Smooth muscle cell (in vitro differentiated cells): ENCODE measurements around the gene RXRA. TPM values are rescaled to one million over a fixed set of nuclear protein-coding genes. Genes with fewer than 3 reads are reported as not detected.

Experiments
- DNase-seq: peaks from one replicate; lab custom pipeline; 2025; ENCODE audit not compliant: unreplicated experiment; lab: John Stamatoyannopoulos, UW
- H2AFZ ChIP-seq: fragments of 200-600 bp; sonication (generic); 2 replicates; pipeline ENCODE4 v1.6.0; 2016; ENCODE audit warnings: antibody characterized with exemption, low read depth, mild to moderate bottlenecking
- H3F3A ChIP-seq: fragments of 200-600 bp; sonication (generic); 2 replicates; pipeline ENCODE4 v1.6.0; 2017; ENCODE audit warnings: antibody characterized with exemption, low read depth
- H3K27ac ChIP-seq: fragments of 200-600 bp; sonication (generic); 2 replicates; pipeline ENCODE4 v1.5.1; 2016; ENCODE audit warnings: low read depth, mild to moderate bottlenecking
- H3K27me3 ChIP-seq: fragments of 200-600 bp; sonication (generic); 2 replicates; pipeline ENCODE4 v1.6.1; 2016; ENCODE audit warnings: low read depth, mild to moderate bottlenecking
- H3K36me3 ChIP-seq: fragments of 200-600 bp; sonication (generic); 2 replicates; pipeline ENCODE4 v1.5.1; 2016; ENCODE audit warnings: low read depth
- H3K4me1 ChIP-seq: fragments of 200-600 bp; sonication (generic); 2 replicates; pipeline ENCODE4 v1.5.1; 2016; ENCODE audit warnings: low read depth
- H3K4me2 ChIP-seq: fragments of 200-600 bp; sonication (generic); 2 replicates; pipeline ENCODE4 v1.6.0; 2016; ENCODE audit warnings: mild to moderate bottlenecking
- H3K4me3 ChIP-seq: fragments of 200-600 bp; sonication (generic); 2 replicates; pipeline ENCODE4 v1.5.1; 2016; ENCODE audit warnings: mild to moderate bottlenecking
- H3K79me2 ChIP-seq: fragments of 200-600 bp; sonication (generic); 2 replicates; pipeline ENCODE4 v1.6.0; 2016; ENCODE audit warnings: low read depth, mild to moderate bottlenecking
- H3K9ac ChIP-seq: fragments of 200-600 bp; sonication (generic); 2 replicates; pipeline ENCODE4 v1.6.0; 2016; ENCODE audit warnings: low read depth
- H3K9me3 ChIP-seq: fragments of 200-600 bp; sonication (generic); replicated peaks from 2 replicates; pipeline ENCODE4 v1.5.1; 2016; ENCODE audit warnings: low read depth
- H4K20me1 ChIP-seq: fragments of 200-600 bp; sonication (generic); 2 replicates; pipeline ENCODE4 v1.6.0; 2016; ENCODE audit warnings: low read depth
- CTCF ChIP-seq: fragments of 200-600 bp; sonication (generic); IDR thresholded peaks from 2 replicates; pipeline ENCODE4 v1.5.1; 2017; ENCODE audit warnings: borderline replicate concordance, mild to moderate bottlenecking, antibody characterized with exemption; ENCODE audit not compliant: insufficient read depth, poor library complexity, severe bottlenecking
- WGBS: methylation state at CpG from one replicate; pipeline ENCODE4 v1.1.7; 2016; ENCODE audit warnings: low lambda C conversion rate; 5-methylcytosine and 5-hydroxymethylcytosine counted together
- polyA plus RNA-seq: library from polyadenylated mRNA; unstranded; fragments of >200 nt; fragmentation: Nextera tagmentation; extraction: Ambion mirVana; gene quantifications from 2 replicates; pipeline ENCODE4 v1.2.1, GENCODE V29; 2016
- total RNA-seq: library from RNA; depleted of rRNA; stranded (reverse); fragments of >200 nt; gene quantifications from 2 replicates; pipeline ENCODE4 v1.2.3, GENCODE V29; 2014

Gene RXRA
- total and polyA plus RNA-seq, 2 experiments from 2014 or later: 8.9 to 23.1 TPM

DNA sequence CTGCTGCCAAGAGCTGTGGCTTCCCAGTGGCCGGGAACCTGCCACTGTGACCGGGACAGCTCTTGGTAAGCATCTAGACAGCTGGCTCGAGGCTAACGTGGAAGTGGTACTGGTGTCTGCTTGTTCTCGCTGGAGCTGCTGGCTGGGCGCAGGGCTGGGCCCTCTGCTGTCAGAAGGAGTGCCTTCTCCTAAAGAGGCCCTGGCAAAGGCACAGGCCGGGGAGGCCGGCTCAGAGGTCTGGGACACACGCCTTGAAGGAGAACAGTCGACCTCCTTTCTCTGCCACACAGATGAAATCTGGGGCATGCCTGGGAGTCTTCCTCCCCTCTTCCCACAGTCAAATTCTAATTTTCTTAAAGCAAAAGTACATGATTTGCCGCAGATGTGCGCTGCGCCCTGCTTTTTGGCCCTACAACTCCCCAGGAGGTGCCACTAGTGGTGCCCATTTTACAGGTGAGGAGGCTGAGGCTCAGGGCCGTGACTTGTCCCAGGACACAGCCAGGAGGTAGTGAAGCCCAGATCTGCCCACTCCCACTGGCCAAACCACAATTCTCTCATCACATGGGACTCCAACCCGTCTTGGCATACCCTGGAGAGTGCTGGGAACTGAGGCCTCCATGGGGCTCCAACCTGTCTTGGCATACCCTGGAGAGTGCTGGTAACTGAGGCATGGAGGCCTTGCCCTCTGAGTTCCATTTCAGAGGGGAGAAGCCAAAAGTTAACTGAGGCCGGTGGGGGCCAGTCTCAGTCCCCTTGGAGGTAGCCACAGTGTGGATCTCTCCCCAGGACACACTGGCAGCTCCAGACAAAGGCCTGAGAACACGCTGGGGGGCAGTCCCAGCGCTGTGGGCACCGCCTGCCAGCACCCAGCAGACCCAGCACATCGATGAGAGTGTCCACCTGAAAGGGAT lies 12.0 kb upstream of the RXRA start:
- Histone ChIP-seq H3F3A (peaks cover 17% of the 10 kb centered on the region), H3K27me3 (no peaks in the 10 kb centered on the region), H3K4me3 (no peak overlapping the region), H3K36me3 (no peaks in the 10 kb centered on the region), H3K9me3 (no peaks in the 10 kb centered on the region), H3K27ac (no peak overlapping the region), H3K4me1 (peaks cover 18% of the 10 kb centered on the region), H3K79me2 (no peaks in the 10 kb centered on the region), H3K9ac (no peak overlapping the region), H3K4me2 (no peak overlapping the region), H2AFZ (no peak overlapping the region), H4K20me1 (no peaks in the 10 kb centered on the region)
- DNase-seq: no peak
- 96% methylated on average over 20 of the region's 20 CpGs for WGBS
- no peak for TF ChIP-seq CTCF

GRCh38 chr9:134314950-134315715 lies 11.1 kb upstream of the RXRA start:
- Histone ChIP-seq H3K4me2 (no peak overlapping the region), H3K27ac (no peak overlapping the region), H3K4me3 (no peak overlapping the region), H2AFZ (no peak overlapping the region), H3K36me3 (no peaks in the 10 kb centered on the region), H3K9ac (no peak overlapping the region), H4K20me1 (no peaks in the 10 kb centered on the region), H3K4me1 (peaks cover 27% of the 10 kb centered on the region), H3F3A (peaks cover 17% of the 10 kb centered on the region), H3K27me3 (no peaks in the 10 kb centered on the region), H3K79me2 (no peaks in the 10 kb centered on the region), H3K9me3 (no peaks in the 10 kb centered on the region)
- no peak for TF ChIP-seq CTCF
- DNase-seq: no peak
- WGBS: 69% methylated on average over 26 of the region's 26 CpGs

- Histone ChIP-seq H3K9me3 (no peaks in the 10 kb centered on the region), H2AFZ (no peak overlapping the region), H3K4me1 (peaks cover 34% of the 10 kb centered on the region), H3K27me3 (no peaks in the 10 kb centered on the region), H4K20me1 (no peaks in the 10 kb centered on the region), H3F3A (peaks cover 17% of the 10 kb centered on the region), H3K4me3 (no peak overlapping the region), H3K36me3 (no peaks in the 10 kb centered on the region), H3K9ac (no peak overlapping the region), H3K27ac (no peak overlapping the region), H3K4me2 (no peak overlapping the region), H3K79me2 (no peaks in the 10 kb centered on the region)
- no peak for TF ChIP-seq CTCF
- 93% methylated on average over 19 of the region's 19 CpGs for WGBS
- no peak for DNase-seq
These were observed 10.4 kb upstream of the RXRA start for GRCh38 chr9:134315716-134316448.
